ENCODE results near the gene ARL4A.

The ARL4A gene

DNA sequence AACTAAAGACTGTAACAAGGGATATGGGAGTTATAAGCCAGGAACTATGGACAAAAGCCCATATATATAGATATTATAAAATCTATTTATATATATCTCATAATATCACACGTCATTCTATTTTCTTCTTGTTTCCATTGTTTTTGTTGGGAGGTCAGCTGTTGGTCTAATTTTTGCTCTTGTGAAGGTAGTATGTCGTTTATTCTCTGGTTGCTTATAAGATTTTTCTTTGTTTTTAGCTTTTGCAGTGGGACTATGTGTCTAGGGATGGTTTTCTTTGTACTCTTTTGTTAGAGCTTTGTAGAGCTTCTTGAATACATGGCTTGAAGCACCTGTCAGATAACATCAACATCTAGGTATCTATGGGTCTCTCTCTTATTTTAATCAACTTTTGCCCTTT is 14.0 kb downstream of the ARL4A start:
- no peak for DNase-seq (ENCODE audit: low read depth, low spot score)

DNA sequence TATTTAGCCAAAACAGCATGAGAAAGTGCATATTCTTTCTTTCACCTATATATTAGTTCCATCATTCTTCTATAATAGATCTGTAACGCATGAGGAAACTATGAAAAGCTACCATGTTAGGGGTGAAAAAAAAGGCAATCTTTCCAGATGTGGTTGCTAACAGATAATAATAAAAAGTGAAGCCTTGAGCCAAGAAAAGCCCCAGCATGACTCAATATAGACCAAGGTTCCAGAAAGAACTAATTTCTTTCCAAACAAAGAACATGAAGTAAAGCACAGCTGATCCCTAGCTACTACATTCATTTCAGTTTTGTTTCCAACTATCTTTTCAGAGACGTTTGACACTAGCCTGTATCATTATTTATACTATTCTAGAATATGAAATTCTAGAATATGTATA is 16.4 kb downstream of the ARL4A start:
- DNase-seq (ENCODE audit: low read depth, low spot score): no peak

GRCh38 chr7:12705878-12706277 is 18.4 kb downstream of the ARL4A start:
- DNase-seq (ENCODE audit: low read depth, low spot score): no peak

DNA sequence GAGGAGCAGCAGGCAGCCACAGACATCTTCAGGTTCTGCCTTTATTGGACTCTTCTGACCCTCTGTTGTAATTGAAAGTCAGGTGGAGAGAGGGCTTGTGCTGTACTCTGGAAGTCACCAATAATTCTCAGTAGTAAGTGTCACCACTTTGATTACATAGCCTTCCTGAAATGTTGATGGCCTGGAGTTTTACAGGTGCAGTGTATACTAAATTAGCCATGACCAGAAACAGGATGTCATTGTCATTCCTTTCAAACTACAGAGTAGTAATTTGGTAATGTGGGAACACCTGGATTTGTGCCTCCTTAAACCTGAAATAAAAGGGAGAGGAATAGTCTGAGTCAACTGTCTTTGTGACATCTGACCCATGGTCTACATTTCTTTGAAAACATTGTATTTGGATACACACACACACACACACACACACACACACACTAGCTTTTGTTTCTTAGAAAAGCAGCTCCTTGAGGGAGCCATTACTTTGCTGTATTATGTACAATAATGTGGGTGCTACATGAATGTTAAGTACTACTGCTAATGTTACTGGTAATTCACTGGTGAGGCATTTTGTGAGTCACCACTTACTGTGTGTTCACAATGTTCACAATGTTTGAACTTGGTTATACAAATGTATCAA is 19.6 kb downstream of the ARL4A start:
- DNase-seq (ENCODE audit: low read depth, low spot score): no peak

GRCh38 chr7:12708314-12708713 is 20.9 kb downstream of the ARL4A start:
- DNase-seq (ENCODE audit: low read depth, low spot score): no peak

GRCh38 chr7:12709726-12710502 is 22.5 kb downstream of the ARL4A start:
- DNase-seq (ENCODE audit: low read depth, low spot score): no peak

- no peak for DNase-seq (ENCODE audit: low read depth, low spot score)
Observed at GRCh38 chr7:12711124-12711523, 23.7 kb downstream of the ARL4A start.

- DNase-seq (ENCODE audit: low read depth, low spot score): no peak
Observed at GRCh38 chr7:12712236-12712635, 24.8 kb downstream of the ARL4A start.

DNA sequence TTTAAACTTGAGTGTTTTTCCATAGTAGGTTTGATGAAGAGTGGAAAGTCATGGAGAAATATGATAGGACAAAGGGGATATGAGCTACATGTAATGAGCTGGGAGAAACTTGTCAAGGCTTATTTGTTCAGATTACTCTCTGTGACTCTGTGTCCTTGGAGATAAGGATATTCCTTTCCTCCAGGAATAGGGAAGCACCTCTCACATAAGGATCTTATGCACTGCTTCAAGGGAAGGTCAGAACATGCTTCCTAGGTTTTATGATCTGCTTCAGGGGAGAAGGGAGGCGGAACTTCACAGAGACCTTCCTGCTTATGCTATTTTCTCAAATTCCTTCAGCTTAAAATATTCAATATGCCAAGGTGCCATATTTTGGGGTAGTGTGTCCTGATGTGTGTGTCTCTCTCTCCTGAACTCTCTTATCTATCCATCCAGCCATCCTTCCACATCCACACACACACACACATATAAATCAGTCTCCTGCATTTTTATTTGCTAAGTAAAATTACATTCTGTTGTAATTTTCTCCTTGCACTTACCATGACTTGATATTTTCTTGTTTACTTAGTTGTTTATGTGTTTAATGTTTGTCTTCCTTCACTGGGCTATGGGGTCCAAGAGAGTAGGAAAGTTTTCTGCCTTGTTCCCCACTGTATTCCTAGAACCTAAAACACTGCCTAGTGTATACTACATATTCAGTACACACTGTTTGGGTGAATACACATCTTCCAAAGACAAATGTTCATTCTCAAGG is 26.4 kb downstream of the ARL4A start:
- no peak for DNase-seq (ENCODE audit: low read depth, low spot score)

GRCh38 chr7:12714379-12714737 is 26.9 kb downstream of the ARL4A start:
- DNase-seq (ENCODE audit: low read depth, low spot score): no peak

- DNase-seq (ENCODE audit: low read depth, low spot score): no peak
Observed at GRCh38 chr7:12715372-12716133, 28.1 kb downstream of the ARL4A start.

DNA sequence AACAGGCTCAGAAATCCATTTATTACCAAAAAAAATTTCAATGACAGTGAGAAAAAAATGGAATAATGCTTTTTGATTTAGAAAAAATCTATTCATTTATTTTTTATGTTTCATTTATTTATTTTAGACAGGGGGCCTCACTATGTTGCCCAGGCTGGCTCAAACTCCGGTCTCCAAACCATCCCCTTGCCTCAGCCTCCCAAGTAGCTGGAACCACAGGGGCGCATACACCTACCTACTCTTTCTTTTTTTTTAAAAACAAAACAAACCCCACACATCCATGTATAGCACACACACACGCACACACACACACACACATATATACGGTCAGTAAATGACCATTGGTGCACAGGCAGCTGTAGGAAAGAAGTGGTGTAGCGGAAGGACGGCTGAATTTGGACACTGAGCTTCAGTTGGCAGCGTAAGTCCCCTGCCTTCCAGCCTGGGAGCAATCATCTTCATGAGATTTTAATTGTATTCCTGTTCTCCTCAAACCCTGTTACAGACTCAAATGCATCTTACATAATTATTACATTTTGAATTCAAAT is 28.8 kb downstream of the ARL4A start:
- DNase-seq (ENCODE audit: low read depth, low spot score): no peak

GRCh38 chr7:12716722-12717121 is 29.3 kb downstream of the ARL4A start:
- DNase-seq (ENCODE audit: low read depth, low spot score): no peak

DNA sequence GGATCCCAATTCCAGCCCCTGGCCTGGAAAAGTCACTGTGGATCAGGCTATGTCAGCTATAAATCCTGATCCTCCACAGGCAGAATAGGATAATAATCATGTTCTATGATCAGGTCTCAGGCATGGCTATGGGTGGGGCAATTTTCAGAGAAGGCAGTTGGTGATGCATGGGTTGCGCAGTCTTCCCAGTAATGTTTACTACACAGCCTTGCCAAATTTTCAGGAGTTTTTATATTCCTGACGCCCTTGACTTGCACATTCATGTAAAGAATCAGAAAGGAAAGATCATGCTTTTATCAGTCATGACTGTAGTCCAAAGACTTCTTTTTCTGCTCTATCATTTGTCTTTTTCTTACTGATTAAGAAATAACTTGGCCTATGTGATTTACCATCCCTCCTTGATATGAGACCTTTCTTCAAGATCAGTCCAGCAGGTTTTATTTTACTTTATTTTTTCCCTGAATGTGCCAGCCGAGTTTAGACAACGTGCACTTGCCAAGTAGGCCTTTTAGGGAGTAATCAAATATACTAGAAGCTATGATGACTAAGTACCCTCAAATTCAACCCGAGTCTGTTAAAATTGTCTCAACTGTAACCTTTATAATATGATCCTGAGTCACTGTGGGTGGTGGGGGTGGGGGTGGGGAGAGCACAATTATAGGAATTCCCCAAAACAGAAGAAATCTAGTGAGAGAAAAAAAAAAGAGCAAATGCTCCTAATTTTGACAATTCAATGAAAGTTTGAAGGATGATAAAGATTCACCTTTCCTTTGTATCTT is 31.9 kb downstream of the ARL4A start:
- DNase-seq (ENCODE audit: low read depth, low spot score): no peak

DNA sequence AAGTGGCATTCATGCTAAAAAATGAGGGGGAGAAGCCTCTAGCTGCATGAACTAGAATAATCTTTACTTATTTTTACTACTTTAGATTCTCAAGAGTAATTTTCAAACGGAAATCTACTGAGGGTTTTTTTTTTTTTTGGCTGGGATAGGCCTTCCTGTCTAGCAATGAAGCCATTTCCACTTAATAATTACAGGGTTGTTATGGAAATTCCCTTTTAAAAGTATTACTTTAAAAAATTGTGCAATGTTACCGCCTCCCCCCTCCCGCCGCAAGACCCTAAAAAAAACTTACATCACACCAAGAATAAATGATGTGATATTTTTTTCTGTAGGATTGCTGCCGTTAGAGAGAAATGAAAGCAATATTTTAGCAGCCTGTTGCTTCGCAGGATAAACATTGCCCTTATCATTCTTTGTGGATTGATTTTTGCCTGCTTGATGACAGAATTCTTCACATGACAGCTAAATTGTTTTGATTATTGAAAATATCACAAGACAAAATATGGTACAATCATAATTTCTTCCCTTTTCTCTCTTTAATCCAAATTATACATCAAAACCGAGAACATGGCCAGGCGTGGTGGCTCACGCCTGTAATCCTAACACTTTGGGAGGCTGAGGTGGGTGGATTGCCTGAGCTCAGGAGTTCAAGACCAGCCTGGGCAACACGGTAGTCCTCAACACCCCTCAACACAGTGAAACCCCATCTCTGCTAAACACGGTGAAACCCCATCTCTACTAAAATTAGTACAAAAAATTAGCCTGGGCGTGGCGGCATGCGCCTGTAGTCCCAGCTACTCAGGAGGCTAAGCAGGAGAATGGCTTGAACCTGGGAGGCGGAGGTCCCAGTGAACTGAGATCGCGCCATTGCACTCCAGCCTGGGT is 32.8 kb downstream of the ARL4A start:
- no peak for DNase-seq (ENCODE audit: low read depth, low spot score)

- no peak for DNase-seq (ENCODE audit: low read depth, low spot score)
Observed at GRCh38 chr7:12721286-12721830, 33.9 kb downstream of the ARL4A start.

- DNase-seq (ENCODE audit: low read depth, low spot score): no peak
Observed at GRCh38 chr7:12722136-12722535, 34.7 kb downstream of the ARL4A start.

- DNase-seq (ENCODE audit: low read depth, low spot score): no peak
Observed at GRCh38 chr7:12722636-12723605, 35.5 kb downstream of the ARL4A start.

Measured in activated naive CD8-positive, alpha-beta T cell treated with anti-CD3 and anti-CD28 coated beads, Interleukin-2, amount 50 U/mL, for 16 hours (primary cell).